WERI-Rb-1 (cell line): ENCODE measurements around the gene AZI2.

Experiments
- DNase-seq: peaks from one replicate; pipeline ENCODE4 v3.0.0-alpha.2; 2020
- H3K27ac ChIP-seq: fragments of 250-450 bp; sonication (Bioruptor Pico); 2 replicates; pipeline ENCODE4 v1.5.1; 2020; ENCODE audit warnings: mild to moderate bottlenecking, moderate library complexity
- H3K27me3 ChIP-seq: fragments of 250-450 bp; sonication (Bioruptor Pico); 2 replicates; pipeline ENCODE4 v1.5.1; 2021; ENCODE audit warnings: mild to moderate bottlenecking, low read depth, moderate library complexity; ENCODE audit not compliant: insufficient read depth, severe bottlenecking
- H3K36me3 ChIP-seq: fragments of 250-450 bp; sonication (Bioruptor Pico); 2 replicates; pipeline ENCODE4 v1.5.1; 2020; ENCODE audit warnings: mild to moderate bottlenecking, moderate library complexity
- H3K4me3 ChIP-seq: 2 replicates; pipeline ENCODE4 v1.5.1; 2011; ENCODE audit warnings: low read depth, mild to moderate bottlenecking, control low read depth, low read length
- H3K9me3 ChIP-seq: fragments of 250-450 bp; sonication (Bioruptor Pico); 2 replicates; pipeline ENCODE4 v1.5.1; 2021; ENCODE audit warnings: mild to moderate bottlenecking, moderate library complexity; ENCODE audit not compliant: severe bottlenecking
- CTCF ChIP-seq: IDR thresholded peaks from 2 replicates; pipeline ENCODE4 v1.5.1; 2011; ENCODE audit warnings: low read depth, mild to moderate bottlenecking, control low read depth, inconsistent platforms, low read length

AZI2 gene

GRCh38 chr3:28348265-28348628 is 377 bp downstream of the AZI2 start:
- no peak for DNase-seq
- peaks cover 8% of the 10 kb centered on the region for H3K36me3 ChIP-seq
- no peaks in the 10 kb centered on the region for H3K9me3 ChIP-seq
- no peak for TF ChIP-seq CTCF
- H3K27ac ChIP-seq, result peak overlapping the region; percentile 98
- no peaks in the 10 kb centered on the region for H3K27me3 ChIP-seq
- H3K4me3 ChIP-seq, result peak overlapping the region; percentile 95

GRCh38 chr3:28347374-28348264 is 1.0 kb downstream of the AZI2 start:
- H3K9me3 ChIP-seq, result no peaks in the 10 kb centered on the region
- peak overlapping the region; percentile 95 for H3K4me3 ChIP-seq
- H3K36me3 ChIP-seq, result peaks cover 8% of the 10 kb centered on the region
- TF ChIP-seq CTCF, result no peak
- DNase-seq, result no peak
- H3K27me3 ChIP-seq, result no peaks in the 10 kb centered on the region
- peak overlapping the region; percentile 98 for H3K27ac ChIP-seq

- no peak overlapping the region for H3K4me3 ChIP-seq
Measured at GRCh38 chr3:28345690-28346089, 2.9 kb downstream of the AZI2 start.

DNA sequence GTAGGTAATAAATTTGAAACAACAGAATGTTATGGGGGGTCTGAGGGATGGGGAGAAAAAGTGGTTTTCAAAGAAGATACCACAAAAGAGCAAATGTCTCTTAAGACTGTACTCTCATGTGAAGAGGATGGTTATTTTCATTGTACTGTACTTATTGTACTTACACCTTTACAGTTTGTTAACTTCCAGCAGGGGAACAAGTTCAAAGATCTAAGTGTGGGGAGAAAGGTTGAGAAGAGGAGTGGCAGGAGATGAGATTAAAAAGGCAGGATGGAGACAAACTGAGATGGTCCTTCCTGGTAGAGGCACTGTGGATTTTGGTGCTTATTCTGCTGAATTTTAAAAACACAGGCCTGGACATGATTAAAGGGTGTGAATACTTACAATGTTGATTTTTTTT is 5.5 kb downstream of the AZI2 start:
- no peak for DNase-seq
- H3K27me3 ChIP-seq, result no peaks in the 10 kb centered on the region
- H3K27ac ChIP-seq, result no peak overlapping the region
- no peaks in the 10 kb centered on the region for H3K9me3 ChIP-seq
- no peak for TF ChIP-seq CTCF
- H3K4me3 ChIP-seq, result no peak overlapping the region
- peaks cover 14% of the 10 kb centered on the region for H3K36me3 ChIP-seq

More at GRCh38 chr3:28345690-28346089, 2.9 kb downstream of the AZI2 start:
- Histone ChIP-seq H3K27ac (no peak overlapping the region), H3K36me3 (peaks cover 8% of the 10 kb centered on the region), H3K9me3 (no peaks in the 10 kb centered on the region), H3K27me3 (no peaks in the 10 kb centered on the region)
- TF ChIP-seq CTCF, result no peak
- no peak for DNase-seq

DNA sequence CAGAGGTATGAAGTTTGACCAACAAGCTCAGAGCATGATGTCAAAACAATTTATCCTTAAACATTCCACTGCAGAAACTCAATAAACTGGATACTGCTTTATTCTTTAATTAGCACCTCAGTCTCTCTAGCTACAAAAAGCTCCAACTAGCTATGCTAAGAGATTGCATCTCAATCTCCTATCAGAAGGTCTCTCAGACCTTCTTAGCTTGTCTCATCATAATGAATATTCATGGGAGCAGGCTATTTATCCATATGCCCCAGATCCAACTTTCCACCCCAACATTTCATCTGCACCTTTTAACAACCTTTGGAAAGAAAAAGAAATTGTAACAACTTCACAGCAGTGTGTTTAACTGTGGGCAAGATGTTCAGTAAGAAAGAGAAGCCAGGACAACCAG is 11.4 kb downstream of the AZI2 start:
- Histone ChIP-seq H3K36me3 (peaks cover 20% of the 10 kb centered on the region), H3K27ac (no peak overlapping the region), H3K4me3 (no peak overlapping the region), H3K27me3 (no peaks in the 10 kb centered on the region), H3K9me3 (no peaks in the 10 kb centered on the region)
- TF ChIP-seq CTCF, result no peak
- DNase-seq, result no peak
